Activated CD4-positive, alpha-beta T cell treated with anti-CD3 and anti-CD28 coated beads, Interleukin-10, Interleukin-2, amounts not matched to agents 100 ng/mL and 50 ng/mL, durations not matched to agents 16 hours and 8 hours (primary cell): ENCODE measurements around the gene EBF3.

Source experiments
- DNase-seq: peaks from one replicate; pipeline ENCODE4 v3.0.0-alpha.2; 2020

Gene EBF3

GRCh38 chr10:129788215-129788614 is 175.9 kb downstream of the EBF3 start:
- no peak for DNase-seq

- no peak for DNase-seq
Measured at GRCh38 chr10:129787557-129787956, 176.5 kb downstream of the EBF3 start.

GRCh38 chr10:129786216-129786615 is 177.9 kb downstream of the EBF3 start:
- no peak for DNase-seq

DNA sequence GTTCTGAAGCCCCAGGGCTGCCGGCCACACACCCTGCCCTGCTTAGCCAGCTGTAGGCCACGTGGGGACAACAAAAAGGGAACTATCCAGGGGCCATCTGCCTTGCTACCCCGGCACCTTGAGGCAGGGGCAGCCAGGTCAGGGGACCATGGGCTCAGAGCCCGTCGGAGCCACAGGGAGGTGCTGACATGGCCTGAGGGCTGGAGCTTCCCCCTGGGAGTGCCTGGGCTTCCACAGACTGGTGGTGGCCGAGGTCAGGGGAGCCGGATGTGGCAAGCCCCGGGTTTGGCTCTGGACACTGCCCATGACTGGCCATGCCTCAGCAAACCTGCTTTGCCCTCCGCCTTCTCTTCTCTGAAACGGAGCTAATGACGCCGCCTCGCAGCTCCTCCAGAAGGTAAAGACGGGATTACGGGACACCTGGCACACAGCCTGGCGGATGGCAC is 178.5 kb downstream of the EBF3 start:
- DNase-seq: no peak
